C4-2B (cell line): ENCODE measurements around the gene SDK2.

ENCODE experiments used
- ZFX ChIP-seq: fragments of 450-650 bp; IDR thresholded peaks from 2 replicates; pipeline ENCODE4 v1.6.1; 2017
- TF ChIP-seq, protein P1 (sequence below): fragments of 450-650 bp; conservative IDR thresholded peaks from 2 replicates; pipeline ENCODE4 v1.5.1; 2017; ENCODE audit warnings: mild to moderate bottlenecking

DNA sequence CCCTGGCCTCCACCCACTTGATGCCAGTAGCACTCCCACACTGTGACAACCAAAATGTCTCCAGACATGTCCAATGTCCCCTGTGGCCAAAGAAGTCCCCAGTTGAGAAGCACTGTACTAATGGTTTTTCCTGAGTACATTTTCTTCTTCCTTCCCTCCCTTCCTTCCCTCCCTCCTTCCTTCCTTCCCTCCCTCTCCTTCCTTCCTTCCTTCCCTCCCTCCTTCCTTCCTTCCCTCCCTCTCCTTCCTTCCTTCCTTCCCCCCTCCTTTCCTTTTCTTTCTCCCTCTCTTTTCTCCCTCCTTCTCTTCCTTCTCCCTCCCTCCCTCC, 255.7 kb downstream of the SDK2 start:
- TF ChIP-seq, protein P1, sequence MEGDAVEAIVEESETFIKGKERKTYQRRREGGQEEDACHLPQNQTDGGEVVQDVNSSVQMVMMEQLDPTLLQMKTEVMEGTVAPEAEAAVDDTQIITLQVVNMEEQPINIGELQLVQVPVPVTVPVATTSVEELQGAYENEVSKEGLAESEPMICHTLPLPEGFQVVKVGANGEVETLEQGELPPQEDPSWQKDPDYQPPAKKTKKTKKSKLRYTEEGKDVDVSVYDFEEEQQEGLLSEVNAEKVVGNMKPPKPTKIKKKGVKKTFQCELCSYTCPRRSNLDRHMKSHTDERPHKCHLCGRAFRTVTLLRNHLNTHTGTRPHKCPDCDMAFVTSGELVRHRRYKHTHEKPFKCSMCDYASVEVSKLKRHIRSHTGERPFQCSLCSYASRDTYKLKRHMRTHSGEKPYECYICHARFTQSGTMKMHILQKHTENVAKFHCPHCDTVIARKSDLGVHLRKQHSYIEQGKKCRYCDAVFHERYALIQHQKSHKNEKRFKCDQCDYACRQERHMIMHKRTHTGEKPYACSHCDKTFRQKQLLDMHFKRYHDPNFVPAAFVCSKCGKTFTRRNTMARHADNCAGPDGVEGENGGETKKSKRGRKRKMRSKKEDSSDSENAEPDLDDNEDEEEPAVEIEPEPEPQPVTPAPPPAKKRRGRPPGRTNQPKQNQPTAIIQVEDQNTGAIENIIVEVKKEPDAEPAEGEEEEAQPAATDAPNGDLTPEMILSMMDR = no peak
- no peak for TF ChIP-seq ZFX
